ENCODE data around the gene FBXO24. TPM values are rescaled to one million over a fixed set of nuclear protein-coding genes. Genes with fewer than 3 reads are reported as not detected.

Gene FBXO24
- total RNA-seq, 2 experiments from 2014 or later = 0.80 to 1.3 TPM

- H3K27me3 Mint-ChIP-seq = no peaks in the 10 kb centered on the region
- no peaks in the 10 kb centered on the region for H3K9me3 Mint-ChIP-seq (ENCODE audit: low read depth)
- peak overlapping the region; percentile 57 for H3K27ac Mint-ChIP-seq
- peaks cover 2% of the 10 kb centered on the region for H3K36me3 Mint-ChIP-seq
- DNase-seq (peak; percentile 54), ATAC-seq (peak; percentile 4)
- CTCF ChIA-PET = interaction anchor here (0.6 to 5.3 kb wide), 24 partner anchors 8 to 204 kb away, joined by 3 to 49 read pairs (median 4); partner anchors contain the start of genes FBXO24, GIGYF1, LRCH4 and MEPCE
- peaks cover 22% of the 10 kb centered on the region for H3K4me1 Mint-ChIP-seq
- H3K4me3 Mint-ChIP-seq = peak overlapping the region; percentile 87
These were observed 26.7 kb downstream of the FBXO24 start for GRCh38 chr7:100612730-100613390.

GRCh38 chr7:100613412-100614175, 27.5 kb downstream of the FBXO24 start:
- Mint-ChIP-seq H3K27me3 (no peaks in the 10 kb centered on the region), H3K27ac (no peak overlapping the region), H3K4me3 (peak overlapping the region; percentile 80), H3K36me3 (peaks cover 2% of the 10 kb centered on the region), H3K4me1 (peaks cover 22% of the 10 kb centered on the region), H3K9me3 (ENCODE audit: low read depth) (no peaks in the 10 kb centered on the region)
- CTCF ChIA-PET = interaction anchor here (0.6 to 5.3 kb wide), 14 partner anchors 8 to 186 kb away, joined by 3 to 49 read pairs (median 8); partner anchors contain the start of genes GIGYF1, MEPCE and POP7
- no peak for ATAC-seq
- DNase-seq = no peak

GRCh38 chr7:100614308-100614861, 28.3 kb downstream of the FBXO24 start:
- ATAC-seq (no peak), DNase-seq (no peak)
- Mint-ChIP-seq H3K9me3 (ENCODE audit: low read depth) (no peaks in the 10 kb centered on the region), H3K4me1 (peaks cover 22% of the 10 kb centered on the region), H3K4me3 (no peak overlapping the region), H3K27ac (no peak overlapping the region), H3K27me3 (no peaks in the 10 kb centered on the region), H3K36me3 (peaks cover 2% of the 10 kb centered on the region)
- CTCF ChIA-PET = interaction anchor here (0.9 to 5.3 kb wide), 6 partner anchors 10 to 111 kb away, joined by 3 to 49 read pairs (median 9); partner anchors contain the start of gene GIGYF1

GRCh38 chr7:100620239-100620638, 34.1 kb downstream of the FBXO24 start:
- no peak for ATAC-seq
- no peak overlapping the region for H3K4me3 Mint-ChIP-seq
- H3K27me3 Mint-ChIP-seq = no peaks in the 10 kb centered on the region
- H3K9me3 Mint-ChIP-seq (ENCODE audit: low read depth) = no peaks in the 10 kb centered on the region
- no peak for DNase-seq
- H3K4me1 Mint-ChIP-seq = peaks cover 16% of the 10 kb centered on the region
- H3K27ac Mint-ChIP-seq = no peak overlapping the region
- CTCF ChIA-PET = interaction anchor here (1.7 to 2.2 kb wide), 2 partner anchors 8 to 10 kb away, joined by 7 read pairs; partner anchors contain the start of gene MOSPD3
- peaks cover 1% of the 10 kb centered on the region for H3K36me3 Mint-ChIP-seq

- ATAC-seq (no peak), DNase-seq (no peak)
- Mint-ChIP-seq H3K4me3 (no peak overlapping the region), H3K4me1 (peaks cover 22% of the 10 kb centered on the region), H3K9me3 (ENCODE audit: low read depth) (no peaks in the 10 kb centered on the region), H3K27me3 (no peaks in the 10 kb centered on the region), H3K27ac (no peak overlapping the region), H3K36me3 (peaks cover 1% of the 10 kb centered on the region)
- CTCF ChIA-PET = interaction anchor here (1.7 to 2.2 kb wide), 2 partner anchors 9 kb away, joined by 7 read pairs; partner anchors contain the start of gene MOSPD3
These were observed 34.7 kb downstream of the FBXO24 start for GRCh38 chr7:100620804-100621203.

GRCh38 chr7:100621554-100621953, 35.4 kb downstream of the FBXO24 start:
- no peaks in the 10 kb centered on the region for H3K9me3 Mint-ChIP-seq (ENCODE audit: low read depth)
- H3K4me3 Mint-ChIP-seq = no peak overlapping the region
- ATAC-seq = no peak
- H3K27ac Mint-ChIP-seq = no peak overlapping the region
- DNase-seq = no peak
- peaks cover 29% of the 10 kb centered on the region for H3K4me1 Mint-ChIP-seq
- H3K27me3 Mint-ChIP-seq = no peaks in the 10 kb centered on the region
- CTCF ChIA-PET = interaction anchor here (1.0 to 2.2 kb wide), 2 partner anchors 9 to 11 kb away, joined by 5 to 7 read pairs; partner anchors contain the start of gene MOSPD3
- H3K36me3 Mint-ChIP-seq = peaks cover 1% of the 10 kb centered on the region

- Mint-ChIP-seq H3K9me3 (ENCODE audit: low read depth) (no peaks in the 10 kb centered on the region), H3K36me3 (peaks cover 3% of the 10 kb centered on the region), H3K4me3 (peak overlapping the region; percentile 0), H3K4me1 (peaks cover 40% of the 10 kb centered on the region), H3K27ac (peak overlapping the region; percentile 82), H3K27me3 (no peaks in the 10 kb centered on the region)
- CTCF ChIA-PET = interaction anchor here (0.7 to 4.8 kb wide), 7 partner anchors 9 to 511 kb away, joined by 3 to 21 read pairs (median 4); partner anchors contain the start of genes MOSPD3 and POP7
- peak; percentile 62 for DNase-seq
- ATAC-seq = no peak
These were observed 38.1 kb downstream of the FBXO24 start for GRCh38 chr7:100623951-100624824.

GRCh38 chr7:100626055-100626454, 39.9 kb downstream of the FBXO24 start:
- Mint-ChIP-seq H3K4me1 (peaks cover 48% of the 10 kb centered on the region), H3K4me3 (peak overlapping the region; percentile 69), H3K27ac (peak overlapping the region; percentile 81), H3K9me3 (ENCODE audit: low read depth) (no peaks in the 10 kb centered on the region), H3K36me3 (peaks cover 5% of the 10 kb centered on the region), H3K27me3 (no peaks in the 10 kb centered on the region)
- DNase-seq (no peak), ATAC-seq (no peak)
- CTCF ChIA-PET = interaction anchor here (0.8 to 4.8 kb wide), 10 partner anchors 9 to 143 kb away, joined by 3 to 21 read pairs (median 5); partner anchors contain the start of genes FBXO24, GIGYF1, MOSPD3 and POP7

GRCh38 chr7:100626530-100627237, 40.6 kb downstream of the FBXO24 start:
- H3K36me3 Mint-ChIP-seq = peaks cover 5% of the 10 kb centered on the region
- peaks cover 50% of the 10 kb centered on the region for H3K4me1 Mint-ChIP-seq
- DNase-seq (peak; percentile 96), ATAC-seq (peak; percentile 96)
- peak overlapping the region; percentile 69 for H3K4me3 Mint-ChIP-seq
- no peaks in the 10 kb centered on the region for H3K9me3 Mint-ChIP-seq (ENCODE audit: low read depth)
- H3K27ac Mint-ChIP-seq = peak overlapping the region; percentile 81
- CTCF ChIA-PET = interaction anchor here (1.1 to 4.8 kb wide), 9 partner anchors 8 to 144 kb away, joined by 3 to 21 read pairs (median 6); partner anchors contain the start of genes FBXO24, GIGYF1, MOSPD3 and POP7
- no peaks in the 10 kb centered on the region for H3K27me3 Mint-ChIP-seq

GRCh38 chr7:100627238-100627549, 41.1 kb downstream of the FBXO24 start:
- Mint-ChIP-seq H3K9me3 (ENCODE audit: low read depth) (no peaks in the 10 kb centered on the region), H3K27me3 (no peaks in the 10 kb centered on the region), H3K4me1 (peaks cover 55% of the 10 kb centered on the region), H3K4me3 (peak overlapping the region; percentile 69), H3K36me3 (peaks cover 5% of the 10 kb centered on the region), H3K27ac (peak overlapping the region; percentile 81)
- DNase-seq = no peak
- CTCF ChIA-PET = interaction anchor here (1.1 to 4.8 kb wide), 6 partner anchors 14 to 144 kb away, joined by 3 to 21 read pairs (median 5); partner anchors contain the start of genes FBXO24, MOSPD3 and POP7
- ATAC-seq = no peak

GRCh38 chr7:100629117-100629716, 43.1 kb downstream of the FBXO24 start:
- CTCF ChIA-PET = interaction anchor here (0.7 to 2.8 kb wide), 14 partner anchors 9 to 223 kb away, joined by 3 to 11 read pairs (median 4); partner anchors contain the start of genes MOSPD3, POP7 and SLC12A9
- Mint-ChIP-seq H3K4me1 (peaks cover 63% of the 10 kb centered on the region), H3K9me3 (ENCODE audit: low read depth) (no peaks in the 10 kb centered on the region), H3K4me3 (no peak overlapping the region), H3K27ac (peak overlapping the region; percentile 20), H3K27me3 (no peaks in the 10 kb centered on the region), H3K36me3 (peaks cover 5% of the 10 kb centered on the region)
- DNase-seq = peak; percentile 56
- no peak for ATAC-seq

All from activated CD8-positive, alpha-beta memory T cell treated with anti-CD3 and anti-CD28 coated beads, Interleukin-2, amount 10 ng/mL, durations not matched to agents 7 days and 5 days (primary cell).